LNCaP clone FGC (cell line): ENCODE results near the gene STK36.

Source experiments
- DNase-seq: peaks from one replicate; pipeline ENCODE4 v3.0.0-alpha.2; 2011; ENCODE audit warnings: low read depth
- H3K4me3 ChIP-seq: 2 replicates; pipeline ENCODE4 v1.5.1; 2011; ENCODE audit warnings: mild to moderate bottlenecking, low read depth, low read length, control low read depth
- TF ChIP-seq, protein P1 (sequence below): IDR thresholded peaks from 2 replicates; pipeline ENCODE4 v1.5.1; 2012; ENCODE audit warnings: mild to moderate bottlenecking; ENCODE audit not compliant: control insufficient read depth, insufficient read depth; ENCODE audit errors: extremely low read depth

Gene STK36, protein sequence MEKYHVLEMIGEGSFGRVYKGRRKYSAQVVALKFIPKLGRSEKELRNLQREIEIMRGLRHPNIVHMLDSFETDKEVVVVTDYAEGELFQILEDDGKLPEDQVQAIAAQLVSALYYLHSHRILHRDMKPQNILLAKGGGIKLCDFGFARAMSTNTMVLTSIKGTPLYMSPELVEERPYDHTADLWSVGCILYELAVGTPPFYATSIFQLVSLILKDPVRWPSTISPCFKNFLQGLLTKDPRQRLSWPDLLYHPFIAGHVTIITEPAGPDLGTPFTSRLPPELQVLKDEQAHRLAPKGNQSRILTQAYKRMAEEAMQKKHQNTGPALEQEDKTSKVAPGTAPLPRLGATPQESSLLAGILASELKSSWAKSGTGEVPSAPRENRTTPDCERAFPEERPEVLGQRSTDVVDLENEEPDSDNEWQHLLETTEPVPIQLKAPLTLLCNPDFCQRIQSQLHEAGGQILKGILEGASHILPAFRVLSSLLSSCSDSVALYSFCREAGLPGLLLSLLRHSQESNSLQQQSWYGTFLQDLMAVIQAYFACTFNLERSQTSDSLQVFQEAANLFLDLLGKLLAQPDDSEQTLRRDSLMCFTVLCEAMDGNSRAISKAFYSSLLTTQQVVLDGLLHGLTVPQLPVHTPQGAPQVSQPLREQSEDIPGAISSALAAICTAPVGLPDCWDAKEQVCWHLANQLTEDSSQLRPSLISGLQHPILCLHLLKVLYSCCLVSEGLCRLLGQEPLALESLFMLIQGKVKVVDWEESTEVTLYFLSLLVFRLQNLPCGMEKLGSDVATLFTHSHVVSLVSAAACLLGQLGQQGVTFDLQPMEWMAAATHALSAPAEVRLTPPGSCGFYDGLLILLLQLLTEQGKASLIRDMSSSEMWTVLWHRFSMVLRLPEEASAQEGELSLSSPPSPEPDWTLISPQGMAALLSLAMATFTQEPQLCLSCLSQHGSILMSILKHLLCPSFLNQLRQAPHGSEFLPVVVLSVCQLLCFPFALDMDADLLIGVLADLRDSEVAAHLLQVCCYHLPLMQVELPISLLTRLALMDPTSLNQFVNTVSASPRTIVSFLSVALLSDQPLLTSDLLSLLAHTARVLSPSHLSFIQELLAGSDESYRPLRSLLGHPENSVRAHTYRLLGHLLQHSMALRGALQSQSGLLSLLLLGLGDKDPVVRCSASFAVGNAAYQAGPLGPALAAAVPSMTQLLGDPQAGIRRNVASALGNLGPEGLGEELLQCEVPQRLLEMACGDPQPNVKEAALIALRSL (N-terminal part only)

DNA sequence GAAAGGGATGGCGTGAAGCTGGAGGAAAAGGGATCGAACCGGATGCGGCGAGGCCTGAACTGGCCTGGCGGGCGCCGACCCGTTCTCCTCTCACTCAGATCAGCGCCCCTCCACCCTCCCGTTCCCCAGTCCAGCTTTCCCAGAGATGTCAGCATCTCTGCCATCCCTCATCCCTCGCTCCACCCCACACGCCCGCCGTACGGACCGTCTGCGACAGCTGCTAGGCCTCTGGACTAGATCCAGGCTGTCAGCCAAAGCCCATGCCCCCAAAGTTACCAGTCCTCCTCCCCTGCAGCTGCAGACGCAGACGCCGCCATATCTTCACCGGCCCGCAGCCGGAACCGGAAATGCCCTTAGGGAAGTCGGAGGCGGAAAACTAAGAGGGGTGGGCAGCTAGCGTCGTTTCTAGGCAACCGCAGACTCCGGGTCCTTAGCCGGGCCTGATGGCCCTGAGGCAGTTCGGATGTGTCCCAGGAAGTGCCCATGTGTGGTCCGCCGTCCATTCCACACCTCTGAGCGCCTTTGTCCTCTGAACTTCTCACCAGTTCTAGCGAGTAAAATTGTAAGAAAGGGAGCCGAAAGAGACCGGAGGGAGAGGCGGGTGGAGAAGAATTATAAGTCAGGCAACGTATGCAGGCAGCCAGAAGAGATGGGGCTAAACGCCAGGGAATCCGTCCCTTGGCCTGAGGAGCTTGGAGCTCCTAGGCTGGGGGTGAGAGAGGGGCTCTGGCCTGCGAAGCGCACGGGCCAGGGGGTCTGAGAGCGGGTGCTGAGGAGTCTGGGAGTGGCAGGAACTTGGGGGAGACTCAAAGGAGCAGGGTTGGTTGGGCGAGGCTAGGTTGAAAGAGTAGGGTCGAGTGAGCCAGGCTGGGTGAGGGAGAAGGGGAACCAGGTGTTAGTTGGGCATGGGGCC is at the start of gene STK36, which contains the start of gene RNF25:
TSS of gene STK36 (plus strand) at position 433 of the 913 bp plus-strand sequence. CDS start 744 bp downstream, outside the sequence.
TSS of gene RNF25 (minus strand) at position 349 of the 913 bp plus-strand sequence. CDS start at position 317, 32 bp downstream.
- peak; percentile 77 for DNase-seq
- H3K4me3 ChIP-seq = peak within 1 kb of the TSS; percentile 71
- TF ChIP-seq, protein P1, sequence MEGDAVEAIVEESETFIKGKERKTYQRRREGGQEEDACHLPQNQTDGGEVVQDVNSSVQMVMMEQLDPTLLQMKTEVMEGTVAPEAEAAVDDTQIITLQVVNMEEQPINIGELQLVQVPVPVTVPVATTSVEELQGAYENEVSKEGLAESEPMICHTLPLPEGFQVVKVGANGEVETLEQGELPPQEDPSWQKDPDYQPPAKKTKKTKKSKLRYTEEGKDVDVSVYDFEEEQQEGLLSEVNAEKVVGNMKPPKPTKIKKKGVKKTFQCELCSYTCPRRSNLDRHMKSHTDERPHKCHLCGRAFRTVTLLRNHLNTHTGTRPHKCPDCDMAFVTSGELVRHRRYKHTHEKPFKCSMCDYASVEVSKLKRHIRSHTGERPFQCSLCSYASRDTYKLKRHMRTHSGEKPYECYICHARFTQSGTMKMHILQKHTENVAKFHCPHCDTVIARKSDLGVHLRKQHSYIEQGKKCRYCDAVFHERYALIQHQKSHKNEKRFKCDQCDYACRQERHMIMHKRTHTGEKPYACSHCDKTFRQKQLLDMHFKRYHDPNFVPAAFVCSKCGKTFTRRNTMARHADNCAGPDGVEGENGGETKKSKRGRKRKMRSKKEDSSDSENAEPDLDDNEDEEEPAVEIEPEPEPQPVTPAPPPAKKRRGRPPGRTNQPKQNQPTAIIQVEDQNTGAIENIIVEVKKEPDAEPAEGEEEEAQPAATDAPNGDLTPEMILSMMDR = no peak

DNA sequence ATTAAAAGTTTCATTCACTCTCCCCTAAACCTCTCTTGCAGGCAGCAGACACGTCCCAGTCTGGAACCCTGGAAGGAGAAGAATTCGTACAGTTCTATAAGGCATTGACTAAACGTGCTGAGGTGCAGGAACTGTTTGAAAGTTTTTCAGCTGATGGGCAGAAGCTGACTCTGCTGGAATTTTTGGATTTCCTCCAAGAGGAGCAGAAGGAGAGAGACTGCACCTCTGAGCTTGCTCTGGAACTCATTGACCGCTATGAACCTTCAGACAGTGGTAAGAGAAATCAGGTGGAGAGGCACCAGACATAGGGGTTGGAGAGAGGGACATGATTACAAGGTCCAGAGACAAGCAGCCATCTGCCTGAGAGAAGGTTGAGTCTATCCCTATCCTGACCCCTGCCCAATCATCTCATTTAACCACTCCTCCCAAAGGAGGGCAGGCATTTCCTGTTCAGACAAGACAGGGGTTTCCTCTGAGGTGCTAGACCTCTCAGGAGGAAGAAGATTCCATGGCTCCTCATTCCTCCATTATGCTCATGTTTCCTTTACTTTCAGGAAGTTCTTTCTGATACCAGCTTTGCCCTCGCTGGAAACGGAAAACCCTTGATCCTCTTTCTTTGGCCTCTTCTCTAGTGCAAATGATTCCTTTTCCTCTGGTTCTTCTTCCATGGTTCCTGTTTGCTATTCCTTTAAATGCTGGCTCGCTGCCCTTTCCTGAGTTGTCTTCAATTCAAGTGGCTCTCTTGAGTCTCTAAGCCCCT is 49.1 kb upstream of the STK36 start:
- no peak for DNase-seq
- no peak overlapping the region for H3K4me3 ChIP-seq
- TF ChIP-seq, protein P1 = no peak

DNA sequence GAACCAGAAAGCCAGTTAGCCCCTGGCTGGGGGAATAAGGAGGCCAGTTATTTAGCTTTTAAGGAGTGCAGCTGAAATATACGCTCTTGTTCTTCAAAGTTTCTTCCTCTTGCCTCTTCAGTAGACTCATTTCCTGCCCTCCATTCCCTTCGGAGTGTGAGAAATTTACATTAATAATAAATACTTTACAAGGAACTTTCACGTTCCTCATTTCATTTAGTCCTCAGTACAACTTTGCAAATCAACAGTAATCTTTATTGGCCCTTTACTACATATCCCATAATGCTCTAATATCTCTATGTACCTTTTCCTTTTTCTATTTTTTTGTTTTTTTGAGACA is 48.5 kb upstream of the STK36 start:
- TF ChIP-seq, protein P1 = no peak
- no peak overlapping the region for H3K4me3 ChIP-seq
- no peak for DNase-seq

DNA sequence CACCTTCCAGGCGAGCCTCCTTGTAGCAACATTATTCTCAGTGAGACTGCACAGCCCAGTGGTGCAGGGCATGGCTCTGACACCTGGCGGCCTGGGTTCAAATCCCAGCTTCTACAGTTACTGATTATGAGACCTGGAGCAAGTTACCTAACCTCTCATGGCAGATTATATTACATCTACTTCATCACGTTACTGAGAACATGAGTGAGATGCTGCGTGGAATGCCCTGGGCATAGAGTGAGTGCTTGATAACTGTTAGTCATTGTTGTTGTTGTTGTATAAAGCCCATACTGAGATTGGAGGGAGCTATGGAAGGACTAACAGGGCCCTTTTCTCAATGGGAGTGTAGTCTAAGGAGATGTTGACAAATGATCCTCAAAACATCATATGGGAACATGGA is 45.5 kb upstream of the STK36 start:
- DNase-seq = no peak
- H3K4me3 ChIP-seq = no peak overlapping the region
- TF ChIP-seq, protein P1 = no peak

DNA sequence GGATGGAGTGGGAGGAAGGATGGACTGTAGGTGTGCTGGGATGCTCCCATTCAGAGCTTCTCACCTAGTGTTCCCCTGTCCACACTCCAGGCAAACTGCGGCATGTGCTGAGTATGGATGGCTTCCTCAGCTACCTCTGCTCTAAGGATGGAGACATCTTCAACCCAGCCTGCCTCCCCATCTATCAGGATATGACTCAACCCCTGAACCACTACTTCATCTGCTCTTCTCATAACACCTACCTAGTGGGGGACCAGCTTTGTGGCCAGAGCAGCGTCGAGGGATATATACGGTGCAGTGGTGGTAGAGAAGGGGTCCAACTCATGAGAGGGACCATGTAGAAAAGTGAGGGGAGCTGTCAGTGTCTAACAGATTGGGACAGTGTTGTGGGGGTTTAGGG is 43.9 kb upstream of the STK36 start:
- no peak for DNase-seq
- H3K4me3 ChIP-seq = no peak overlapping the region
- TF ChIP-seq, protein P1 = no peak
